ENCODE measurements around the gene FTH1.

DNA sequence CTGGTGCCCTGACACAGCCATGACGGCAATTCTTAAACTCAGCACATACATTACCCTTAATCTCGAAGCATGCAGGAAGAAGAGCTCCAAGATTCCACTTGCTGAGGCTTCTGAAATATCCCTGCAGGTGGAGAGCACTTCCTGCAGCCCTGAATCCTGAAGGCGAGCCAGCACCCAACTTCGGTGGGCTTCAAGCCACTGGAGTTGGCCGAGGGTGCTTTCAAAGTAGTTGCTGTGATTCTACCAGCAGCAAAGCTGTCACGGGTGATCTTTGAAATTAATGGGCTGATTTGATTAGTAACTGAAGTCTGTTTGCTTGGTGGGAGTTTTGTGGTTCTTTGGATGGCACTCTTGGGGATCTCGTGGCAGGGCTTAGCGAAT is 9.0 kb upstream of the FTH1 start:
- TF ChIP-seq ZNF384 (IDR thresholded peaks at IDR 0.05) (no peak), SP1 (IDR thresholded peaks at IDR 0.05) (no peak), SUZ12 (IDR thresholded peaks at IDR 0.05) (no peak), BHLHE40 (IDR thresholded peaks at IDR 0.05; ENCODE audit: borderline replicate concordance) (no peak), FOXA1 (IDR thresholded peaks at IDR 0.05) (no peak)
- TF ChIP-seq, protein P1, sequence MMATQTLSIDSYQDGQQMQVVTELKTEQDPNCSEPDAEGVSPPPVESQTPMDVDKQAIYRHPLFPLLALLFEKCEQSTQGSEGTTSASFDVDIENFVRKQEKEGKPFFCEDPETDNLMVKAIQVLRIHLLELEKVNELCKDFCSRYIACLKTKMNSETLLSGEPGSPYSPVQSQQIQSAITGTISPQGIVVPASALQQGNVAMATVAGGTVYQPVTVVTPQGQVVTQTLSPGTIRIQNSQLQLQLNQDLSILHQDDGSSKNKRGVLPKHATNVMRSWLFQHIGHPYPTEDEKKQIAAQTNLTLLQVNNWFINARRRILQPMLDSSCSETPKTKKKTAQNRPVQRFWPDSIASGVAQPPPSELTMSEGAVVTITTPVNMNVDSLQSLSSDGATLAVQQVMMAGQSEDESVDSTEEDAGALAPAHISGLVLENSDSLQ (IDR thresholded peaks at IDR 0.05): no peak

Measured in HEK293T (cell line).